H1 (cell line): ENCODE results near the gene MIEF2.

Experiments
- BRCA1 ChIP-seq: IDR thresholded peaks from 2 replicates; pipeline ENCODE4 v1.6.1; 2012; ENCODE audit warnings: low read depth, low read length, improper control_type of control experiment
- CTCF ChIP-seq, 3 experiments: IDR thresholded peaks; 1 replicate in 2 of 3; 2 replicates in 1 of 3; pipeline versions ENCODE4 v1.5.1 to v1.6.1; 2011; ENCODE audit warnings: low read length in 3 of 3, mild to moderate bottlenecking in 3 of 3, inconsistent platforms in 2 of 3, low read depth in 1 of 3, moderate library complexity in 1 of 3; ENCODE audit not compliant: insufficient read depth in 1 of 3; ENCODE audit errors: control extremely low read depth in 1 of 3
- EP300 ChIP-seq, 2 experiments: IDR thresholded peaks; 1 replicate in 1 of 2; 2 replicates in 1 of 2; pipeline ENCODE4 v1.6.1; 2011 to 2012; ENCODE audit warnings: low read depth in 2 of 2, low read length in 2 of 2, mild to moderate bottlenecking in 2 of 2, borderline replicate concordance in 1 of 2, inconsistent platforms in 1 of 2, moderate library complexity in 1 of 2
- GABPA ChIP-seq: IDR thresholded peaks from 2 replicates; pipeline ENCODE4 v1.6.1; 2011; ENCODE audit warnings: mild to moderate bottlenecking, low read length, moderate library complexity, borderline replicate concordance; ENCODE audit not compliant: insufficient read depth
- KDM1A ChIP-seq: fragments of 200-600, 300-600 bp; sonication (generic); IDR thresholded peaks from 2 replicates; pipeline ENCODE4 v1.7.1; 2016; ENCODE audit warnings: mild to moderate bottlenecking, low read length, borderline replicate concordance
- POLR2A ChIP-seq, 2 experiments: IDR thresholded peaks; 1 replicate in 1 of 2; 2 replicates in 1 of 2; pipeline ENCODE4 v1.6.1; 2011; ENCODE audit warnings: low read depth in 2 of 2, low read length in 2 of 2, mild to moderate bottlenecking in 2 of 2; ENCODE audit errors: control extremely low read depth in 1 of 2
- TF ChIP-seq, protein P1 (sequence below): fragments of 300-600 bp; sonication (generic); IDR thresholded peaks from 2 replicates; pipeline ENCODE4 v1.7.1; 2012; ENCODE audit warnings: low read length, moderate library complexity, mild to moderate bottlenecking, inconsistent platforms; ENCODE audit not compliant: insufficient replicate concordance

DNA sequence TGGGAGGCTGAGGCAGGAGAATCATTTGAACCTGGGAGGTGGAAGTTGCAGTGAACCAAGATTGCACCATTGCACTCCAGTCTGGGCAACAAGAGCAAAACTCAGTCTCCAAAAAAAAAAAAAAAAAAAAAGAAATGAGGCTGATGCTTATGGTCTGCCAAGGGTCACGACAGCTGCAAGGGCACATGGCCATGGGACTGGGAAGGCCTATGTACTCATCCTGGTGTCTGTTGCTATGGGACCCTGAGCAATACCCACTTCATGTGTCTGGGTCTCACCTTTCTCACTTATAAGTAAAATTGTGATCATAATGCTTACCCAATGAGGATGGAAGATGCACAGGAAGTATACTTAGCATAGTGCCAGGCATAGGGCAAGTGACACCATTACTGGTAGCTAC, 16.6 kb downstream of the MIEF2 start:
- TF ChIP-seq BRCA1 (no peak), POLR2A (IDR thresholded peaks at IDR 0.05; ENCODE audit: control extremely low read depth in 1 of 2, low read depth in 2 of 2, low read length in 2 of 2) (no peak), EP300 (IDR thresholded peaks at IDR 0.05; ENCODE audit: borderline replicate concordance in 1 of 2, low read depth in 2 of 2, low read length in 2 of 2) (no peak), GABPA (no peak), CTCF (IDR thresholded peaks at IDR 0.05; ENCODE audit: control extremely low read depth in 1 of 3, insufficient read depth in 1 of 3, low read depth in 1 of 3, low read length in 3 of 3) (no peak), KDM1A (no peak)
- TF ChIP-seq, protein P1, sequence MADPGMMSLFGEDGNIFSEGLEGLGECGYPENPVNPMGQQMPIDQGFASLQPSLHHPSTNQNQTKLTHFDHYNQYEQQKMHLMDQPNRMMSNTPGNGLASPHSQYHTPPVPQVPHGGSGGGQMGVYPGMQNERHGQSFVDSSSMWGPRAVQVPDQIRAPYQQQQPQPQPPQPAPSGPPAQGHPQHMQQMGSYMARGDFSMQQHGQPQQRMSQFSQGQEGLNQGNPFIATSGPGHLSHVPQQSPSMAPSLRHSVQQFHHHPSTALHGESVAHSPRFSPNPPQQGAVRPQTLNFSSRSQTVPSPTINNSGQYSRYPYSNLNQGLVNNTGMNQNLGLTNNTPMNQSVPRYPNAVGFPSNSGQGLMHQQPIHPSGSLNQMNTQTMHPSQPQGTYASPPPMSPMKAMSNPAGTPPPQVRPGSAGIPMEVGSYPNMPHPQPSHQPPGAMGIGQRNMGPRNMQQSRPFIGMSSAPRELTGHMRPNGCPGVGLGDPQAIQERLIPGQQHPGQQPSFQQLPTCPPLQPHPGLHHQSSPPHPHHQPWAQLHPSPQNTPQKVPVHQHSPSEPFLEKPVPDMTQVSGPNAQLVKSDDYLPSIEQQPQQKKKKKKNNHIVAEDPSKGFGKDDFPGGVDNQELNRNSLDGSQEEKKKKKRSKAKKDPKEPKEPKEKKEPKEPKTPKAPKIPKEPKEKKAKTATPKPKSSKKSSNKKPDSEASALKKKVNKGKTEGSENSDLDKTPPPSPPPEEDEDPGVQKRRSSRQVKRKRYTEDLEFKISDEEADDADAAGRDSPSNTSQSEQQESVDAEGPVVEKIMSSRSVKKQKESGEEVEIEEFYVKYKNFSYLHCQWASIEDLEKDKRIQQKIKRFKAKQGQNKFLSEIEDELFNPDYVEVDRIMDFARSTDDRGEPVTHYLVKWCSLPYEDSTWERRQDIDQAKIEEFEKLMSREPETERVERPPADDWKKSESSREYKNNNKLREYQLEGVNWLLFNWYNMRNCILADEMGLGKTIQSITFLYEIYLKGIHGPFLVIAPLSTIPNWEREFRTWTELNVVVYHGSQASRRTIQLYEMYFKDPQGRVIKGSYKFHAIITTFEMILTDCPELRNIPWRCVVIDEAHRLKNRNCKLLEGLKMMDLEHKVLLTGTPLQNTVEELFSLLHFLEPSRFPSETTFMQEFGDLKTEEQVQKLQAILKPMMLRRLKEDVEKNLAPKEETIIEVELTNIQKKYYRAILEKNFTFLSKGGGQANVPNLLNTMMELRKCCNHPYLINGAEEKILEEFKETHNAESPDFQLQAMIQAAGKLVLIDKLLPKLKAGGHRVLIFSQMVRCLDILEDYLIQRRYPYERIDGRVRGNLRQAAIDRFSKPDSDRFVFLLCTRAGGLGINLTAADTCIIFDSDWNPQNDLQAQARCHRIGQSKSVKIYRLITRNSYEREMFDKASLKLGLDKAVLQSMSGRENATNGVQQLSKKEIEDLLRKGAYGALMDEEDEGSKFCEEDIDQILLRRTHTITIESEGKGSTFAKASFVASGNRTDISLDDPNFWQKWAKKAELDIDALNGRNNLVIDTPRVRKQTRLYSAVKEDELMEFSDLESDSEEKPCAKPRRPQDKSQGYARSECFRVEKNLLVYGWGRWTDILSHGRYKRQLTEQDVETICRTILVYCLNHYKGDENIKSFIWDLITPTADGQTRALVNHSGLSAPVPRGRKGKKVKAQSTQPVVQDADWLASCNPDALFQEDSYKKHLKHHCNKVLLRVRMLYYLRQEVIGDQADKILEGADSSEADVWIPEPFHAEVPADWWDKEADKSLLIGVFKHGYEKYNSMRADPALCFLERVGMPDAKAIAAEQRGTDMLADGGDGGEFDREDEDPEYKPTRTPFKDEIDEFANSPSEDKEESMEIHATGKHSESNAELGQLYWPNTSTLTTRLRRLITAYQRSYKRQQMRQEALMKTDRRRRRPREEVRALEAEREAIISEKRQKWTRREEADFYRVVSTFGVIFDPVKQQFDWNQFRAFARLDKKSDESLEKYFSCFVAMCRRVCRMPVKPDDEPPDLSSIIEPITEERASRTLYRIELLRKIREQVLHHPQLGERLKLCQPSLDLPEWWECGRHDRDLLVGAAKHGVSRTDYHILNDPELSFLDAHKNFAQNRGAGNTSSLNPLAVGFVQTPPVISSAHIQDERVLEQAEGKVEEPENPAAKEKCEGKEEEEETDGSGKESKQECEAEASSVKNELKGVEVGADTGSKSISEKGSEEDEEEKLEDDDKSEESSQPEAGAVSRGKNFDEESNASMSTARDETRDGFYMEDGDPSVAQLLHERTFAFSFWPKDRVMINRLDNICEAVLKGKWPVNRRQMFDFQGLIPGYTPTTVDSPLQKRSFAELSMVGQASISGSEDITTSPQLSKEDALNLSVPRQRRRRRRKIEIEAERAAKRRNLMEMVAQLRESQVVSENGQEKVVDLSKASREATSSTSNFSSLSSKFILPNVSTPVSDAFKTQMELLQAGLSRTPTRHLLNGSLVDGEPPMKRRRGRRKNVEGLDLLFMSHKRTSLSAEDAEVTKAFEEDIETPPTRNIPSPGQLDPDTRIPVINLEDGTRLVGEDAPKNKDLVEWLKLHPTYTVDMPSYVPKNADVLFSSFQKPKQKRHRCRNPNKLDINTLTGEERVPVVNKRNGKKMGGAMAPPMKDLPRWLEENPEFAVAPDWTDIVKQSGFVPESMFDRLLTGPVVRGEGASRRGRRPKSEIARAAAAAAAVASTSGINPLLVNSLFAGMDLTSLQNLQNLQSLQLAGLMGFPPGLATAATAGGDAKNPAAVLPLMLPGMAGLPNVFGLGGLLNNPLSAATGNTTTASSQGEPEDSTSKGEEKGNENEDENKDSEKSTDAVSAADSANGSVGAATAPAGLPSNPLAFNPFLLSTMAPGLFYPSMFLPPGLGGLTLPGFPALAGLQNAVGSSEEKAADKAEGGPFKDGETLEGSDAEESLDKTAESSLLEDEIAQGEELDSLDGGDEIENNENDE: no peak
